ENCODE measurements around the gene AP1S3. TPM values are rescaled to one million over a fixed set of nuclear protein-coding genes. Genes with fewer than 3 reads are reported as not detected.

The AP1S3 gene
- total and polyA plus RNA-seq, 2 of the 4 experiments (the other 2 are of a cell fraction), result 2.5 to 4.1 TPM

DNA sequence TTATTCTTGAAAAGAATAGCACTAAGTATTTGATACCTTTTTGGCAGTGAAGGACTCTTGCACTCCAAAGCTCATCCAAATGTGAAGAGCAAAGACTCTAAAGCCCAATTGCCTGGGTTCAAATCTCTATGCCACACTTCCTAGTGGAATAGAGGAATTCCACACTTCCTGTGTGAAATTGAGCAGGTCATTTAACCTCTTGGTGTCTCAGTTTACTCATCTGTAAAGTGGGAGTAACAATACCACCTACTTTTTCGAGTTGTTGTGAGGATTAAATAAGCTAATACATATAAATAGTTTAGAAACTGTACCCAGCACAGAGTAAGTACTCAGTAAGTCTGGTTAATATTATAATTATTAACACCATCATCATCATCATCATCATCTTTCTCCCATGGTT, 72.6 kb downstream of the AP1S3 start:
- BruUV-seq (replicated peaks), result no TSS peak
- no peak overlapping the region for H2AFZ ChIP-seq (replicated peaks; ENCODE audit: low read length, poor library complexity)
- peaks cover 4% of the 10 kb centered on the region; the same call in 1 of the 2 replicates for H3K4me1 ChIP-seq (ENCODE audit: control insufficient read depth, insufficient read depth, low read length)
- H2BK120ac ChIP-seq (ENCODE audit: low read depth, low read length), result no peak overlapping the region
- DNase-seq (no peak), ATAC-seq (ENCODE audit: low read depth) (no peak)
- H3K4me3 ChIP-seq (ENCODE audit: insufficient read depth, low read depth, low read length), result no peak overlapping the region
- peaks cover 6% of the 10 kb centered on the region for H3K9me1 ChIP-seq (ENCODE audit: insufficient read depth, low read length)
- H2BK15ac ChIP-seq (ENCODE audit: low read depth, low read length), result no peak overlapping the region
- POLR2A ChIA-PET (ENCODE audit: unreplicated experiment), result no interaction called here
- H3K56ac ChIP-seq (ENCODE audit: extremely low read depth, insufficient read depth, low read length), result no peak overlapping the region
- no peaks in the 10 kb centered on the region for H3K36me3 ChIP-seq (ENCODE audit: control insufficient read depth, insufficient read depth, low read length)
- no CpG with 5 or more reads among the region's 1 CpG for WGBS, 2 experiments (ENCODE audit: extremely low coverage in 2 of 2, insufficient read length in 1 of 2)
- no peak overlapping the region for H3K9ac ChIP-seq (ENCODE audit: low read depth, low read length)
- no peaks in the 10 kb centered on the region for H3K79me1 ChIP-seq (ENCODE audit: low read depth in 1 of 2, low read length in 2 of 2)
- intact Hi-C loops (cut with micrococcal nuclease), result no loop called here
- no peak overlapping the region for H3K14ac ChIP-seq (replicated peaks; ENCODE audit: low read depth, low read length)
- TF ChIP-seq CHD1 (IDR thresholded peaks at IDR 0.05; ENCODE audit: low read depth, low read length), result no peak
- no peak for TF ChIP-seq SMC3 (IDR thresholded peaks at IDR 0.05; ENCODE audit: low read depth, low read length)
- TF ChIP-seq MAZ (IDR thresholded peaks at IDR 0.05; ENCODE audit: borderline replicate concordance, low read depth, low read length), result no peak
- no peak for TF ChIP-seq MXI1 (IDR thresholded peaks at IDR 0.05; ENCODE audit: borderline replicate concordance, low read depth, low read length)
- TF ChIP-seq CEBPB (IDR thresholded peaks at IDR 0.05; ENCODE audit: low read depth, low read length), result no peak
- no peak for TF ChIP-seq BHLHE40 (IDR thresholded peaks at IDR 0.05; ENCODE audit: low read depth, low read length)
- H2BK20ac ChIP-seq (ENCODE audit: low read depth, low read length), result no peak overlapping the region
- no peak overlapping the region for H3K4me2 ChIP-seq (ENCODE audit: low read depth, low read length)
- H4K20me1 ChIP-seq (ENCODE audit: insufficient read depth, low read length), result no peaks in the 10 kb centered on the region
- H4K5ac ChIP-seq (ENCODE audit: low read depth, low read length), result no peak overlapping the region
- H3K23ac ChIP-seq (ENCODE audit: low read depth, low read length), result no peak overlapping the region
- no peak overlapping the region for H2AK9ac ChIP-seq (replicated peaks; ENCODE audit: low read depth, low read length, poor library complexity)
- H3K18ac ChIP-seq (ENCODE audit: low read depth, low read length), result no peak overlapping the region
- no peak overlapping the region for H2AK5ac ChIP-seq (ENCODE audit: low read depth, low read length)
- no peak overlapping the region for H4K91ac ChIP-seq (ENCODE audit: insufficient read depth, low read depth, low read length)
- in situ Hi-C loops (cut with MboI; ENCODE audit: low sequenced_read_pairs), result no loop called here
- no peaks in the 10 kb centered on the region for H3K27me3 ChIP-seq (ENCODE audit: control insufficient read depth, insufficient read depth, low read length)
- CTCF ChIA-PET, result no interaction called here
- no peak overlapping the region for H3K27ac ChIP-seq (ENCODE audit: insufficient read depth, low read length)
- H3K4ac ChIP-seq (ENCODE audit: low read depth, low read length), result no peak overlapping the region
- no peak overlapping the region for H4K8ac ChIP-seq (ENCODE audit: low read depth in 2 of 2, low read length in 2 of 2)
- H2BK5ac ChIP-seq (ENCODE audit: low read depth, low read length, poor library complexity, severe bottlenecking), result no peak overlapping the region
- H3K9me3 ChIP-seq (ENCODE audit: control insufficient read depth, insufficient read depth, low read length), result no peaks in the 10 kb centered on the region
- dilution Hi-C loops (cut with HindIII; ENCODE audit: low sequenced_read_pairs, unreplicated experiment), result no loop called here

Measured in IMR-90 (cell line).